ENCODE data around the gene THPO.

- peak; percentile 37 for TF ChIP-seq POLR2A (IDR thresholded peaks at IDR 0.05; ENCODE audit: low read length)
- TF ChIP-seq GATA1 (IDR thresholded peaks at IDR 0.05; ENCODE audit: low read depth, low read length): no peak
Observed at GRCh38 chr3:184361532-184361931, 16.5 kb downstream of the THPO start, which contains the start of the genes CLCN2 and POLR2H.

Data from erythroblast (primary cell).